Left lobe of liver (tissue), 2 donors: ENCODE data around the gene USP17L28. TPM values are rescaled to one million over a fixed set of nuclear protein-coding genes. Genes with fewer than 3 reads are reported as not detected.
"Not testable (repeated sequence)": the region's sequence is repeated elsewhere in the genome, so short reads cannot be mapped to it uniquely, and the experiment has no call there.

ENCODE experiments used
- ATAC-seq: fragments of 200-7000 bp; cut with Tn5 transposase; one replicate; pipeline ENCODE4 v1.9.1; 2020; ENCODE audit warnings: mild to moderate bottlenecking, moderate library complexity
- DNase-seq: peaks from one replicate; pipeline ENCODE4 v3.0.0-alpha.2; 2020; ENCODE audit warnings: low spot score
- total RNA-seq: library from RNA; stranded (reverse); gene quantifications from one replicate; pipeline ENCODE4 v1.2.1, GENCODE V29; 2021
- donor health status: DM: no; HTN: no; CAD: no; lungs with moderate emphysema.
- donor health status: DM: no; HTN: yes; CAD: no.

The USP17L28 gene
- not detected for total RNA-seq

DNA sequence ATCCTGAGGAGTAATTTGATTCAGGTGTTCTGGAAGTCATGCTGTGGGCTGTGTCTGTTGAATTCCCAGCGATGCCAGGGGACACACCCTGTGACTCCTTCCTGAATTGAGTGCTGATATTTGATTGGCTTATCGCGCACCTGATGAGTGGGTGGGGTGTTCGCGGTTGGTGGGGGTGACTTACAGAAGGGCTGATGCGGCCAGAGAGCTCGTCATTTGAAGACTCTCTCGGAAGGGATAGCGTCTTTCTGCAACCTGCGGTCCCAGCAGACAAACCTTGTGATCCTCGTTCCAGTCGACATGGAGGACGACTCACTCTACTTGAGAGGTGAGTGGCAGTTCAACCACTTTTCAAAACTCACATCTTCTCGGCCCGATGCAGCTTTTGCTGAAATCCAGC is at the start of gene USP17L28:
Gene USP17L28, plus strand, starts transcription at position 301 of the 400 bp plus-strand sequence. Its CDS starts 0 bp downstream, at position 301.
- not testable (repeated sequence) for ATAC-seq, DNase-seq

DNA sequence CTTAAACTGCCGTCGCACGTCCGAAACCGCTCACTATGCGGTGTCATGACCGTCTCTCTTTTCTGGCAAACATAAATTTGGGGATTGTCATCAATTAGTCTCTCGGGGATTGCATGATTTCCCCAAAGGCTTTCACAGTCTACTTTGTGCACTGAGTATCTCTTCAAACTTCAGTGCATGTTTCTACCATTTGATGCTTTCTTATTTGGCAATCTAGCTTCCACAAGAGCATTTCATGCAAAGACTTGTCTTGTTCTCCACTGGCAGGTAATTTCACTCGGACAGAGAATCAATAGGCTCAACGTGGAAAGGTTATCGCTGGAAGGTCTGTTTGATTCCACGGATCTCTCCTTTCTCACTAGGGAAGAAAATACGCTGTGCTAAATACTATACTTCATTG is 24.5 kb upstream of the USP17L28 start:
- ATAC-seq, DNase-seq: not testable (repeated sequence)

DNA sequence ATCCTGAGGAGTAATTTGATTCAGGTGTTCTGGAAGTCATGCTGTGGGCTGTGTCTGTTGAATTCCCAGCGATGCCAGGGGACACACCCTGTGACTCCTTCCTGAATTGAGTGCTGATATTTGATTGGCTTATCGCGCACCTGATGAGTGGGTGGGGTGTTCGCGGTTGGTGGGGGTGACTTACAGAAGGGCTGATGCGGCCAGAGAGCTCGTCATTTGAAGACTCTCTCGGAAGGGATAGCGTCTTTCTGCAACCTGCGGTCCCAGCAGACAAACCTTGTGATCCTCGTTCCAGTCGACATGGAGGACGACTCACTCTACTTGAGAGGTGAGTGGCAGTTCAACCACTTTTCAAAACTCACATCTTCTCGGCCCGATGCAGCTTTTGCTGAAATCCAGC is 23.8 kb upstream of the USP17L28 start, which contains the start of gene USP17L24:
Gene USP17L24, plus strand, starts transcription at position 301 of the 400 bp plus-strand sequence. Its CDS starts 0 bp downstream, at position 301.
- ATAC-seq, DNase-seq: not testable (repeated sequence)

DNA sequence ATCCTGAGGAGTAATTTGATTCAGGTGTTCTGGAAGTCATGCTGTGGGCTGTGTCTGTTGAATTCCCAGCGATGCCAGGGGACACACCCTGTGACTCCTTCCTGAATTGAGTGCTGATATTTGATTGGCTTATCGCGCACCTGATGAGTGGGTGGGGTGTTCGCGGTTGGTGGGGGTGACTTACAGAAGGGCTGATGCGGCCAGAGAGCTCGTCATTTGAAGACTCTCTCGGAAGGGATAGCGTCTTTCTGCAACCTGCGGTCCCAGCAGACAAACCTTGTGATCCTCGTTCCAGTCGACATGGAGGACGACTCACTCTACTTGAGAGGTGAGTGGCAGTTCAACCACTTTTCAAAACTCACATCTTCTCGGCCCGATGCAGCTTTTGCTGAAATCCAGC is 19.1 kb upstream of the USP17L28 start, which contains the start of gene USP17L25:
Gene USP17L25, plus strand, starts transcription at position 301 of the 400 bp plus-strand sequence. Its CDS starts 0 bp downstream, at position 301.
- ATAC-seq, DNase-seq: not testable (repeated sequence)

DNA sequence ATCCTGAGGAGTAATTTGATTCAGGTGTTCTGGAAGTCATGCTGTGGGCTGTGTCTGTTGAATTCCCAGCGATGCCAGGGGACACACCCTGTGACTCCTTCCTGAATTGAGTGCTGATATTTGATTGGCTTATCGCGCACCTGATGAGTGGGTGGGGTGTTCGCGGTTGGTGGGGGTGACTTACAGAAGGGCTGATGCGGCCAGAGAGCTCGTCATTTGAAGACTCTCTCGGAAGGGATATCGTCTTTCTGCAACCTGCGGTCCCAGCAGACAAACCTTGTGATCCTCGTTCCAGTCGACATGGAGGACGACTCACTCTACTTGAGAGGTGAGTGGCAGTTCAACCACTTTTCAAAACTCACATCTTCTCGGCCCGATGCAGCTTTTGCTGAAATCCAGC is 14.3 kb upstream of the USP17L28 start, which contains the start of gene USP17L26:
Gene USP17L26, plus strand, starts transcription at position 301 of the 400 bp plus-strand sequence. Its CDS starts 0 bp downstream, at position 301.
- DNase-seq, ATAC-seq: not testable (repeated sequence)

DNA sequence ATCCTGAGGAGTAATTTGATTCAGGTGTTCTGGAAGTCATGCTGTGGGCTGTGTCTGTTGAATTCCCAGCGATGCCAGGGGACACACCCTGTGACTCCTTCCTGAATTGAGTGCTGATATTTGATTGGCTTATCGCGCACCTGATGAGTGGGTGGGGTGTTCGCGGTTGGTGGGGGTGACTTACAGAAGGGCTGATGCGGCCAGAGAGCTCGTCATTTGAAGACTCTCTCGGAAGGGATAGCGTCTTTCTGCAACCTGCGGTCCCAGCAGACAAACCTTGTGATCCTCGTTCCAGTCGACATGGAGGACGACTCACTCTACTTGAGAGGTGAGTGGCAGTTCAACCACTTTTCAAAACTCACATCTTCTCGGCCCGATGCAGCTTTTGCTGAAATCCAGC is 9.6 kb upstream of the USP17L28 start, which contains the start of gene USP17L5:
Gene USP17L5, plus strand, starts transcription at position 301 of the 400 bp plus-strand sequence. Its CDS starts 0 bp downstream, at position 301.
- DNase-seq, ATAC-seq: not testable (repeated sequence)

- not testable (repeated sequence) for ATAC-seq
Measured at GRCh38 chr4:9343848-9344247, 4.8 kb upstream of the USP17L28 start, which contains the start of gene USP17L27. USP17L27 (plus strand) TSS chr4:9344148; CDS start chr4:9344148, 0 bp downstream.

DNA sequence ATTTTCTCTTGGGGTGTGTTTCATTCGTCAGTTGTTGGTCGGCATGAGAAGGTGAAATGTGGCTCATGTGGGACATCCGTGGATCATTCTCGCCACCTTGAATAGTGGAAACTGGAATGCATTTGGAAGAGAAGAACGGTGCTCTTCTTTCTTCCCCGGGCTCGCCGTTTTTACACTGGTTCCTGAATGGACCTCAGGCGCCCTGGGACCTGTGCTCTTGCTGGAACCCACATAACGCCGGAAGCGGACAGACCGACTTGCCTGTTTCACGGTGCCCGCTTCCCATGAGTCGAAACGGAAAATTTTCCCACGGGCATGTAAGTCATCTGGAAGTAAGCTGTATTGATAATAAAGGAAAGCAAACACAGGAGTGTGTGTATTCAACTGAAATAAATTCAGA is 2.2 kb downstream of the USP17L28 start:
- DNase-seq, ATAC-seq: not testable (repeated sequence)

More at GRCh38 chr4:9343848-9344247, 4.8 kb upstream of the USP17L28 start, which contains the start of gene USP17L27:
- DNase-seq: not testable (repeated sequence)

- not testable (repeated sequence) for DNase-seq, ATAC-seq
Measured at GRCh38 chr4:9353338-9353737, 4.6 kb downstream of the USP17L28 start, which contains the start of gene USP17L29. USP17L29 (plus strand) TSS chr4:9353638; CDS start chr4:9353638, 0 bp downstream.

DNA sequence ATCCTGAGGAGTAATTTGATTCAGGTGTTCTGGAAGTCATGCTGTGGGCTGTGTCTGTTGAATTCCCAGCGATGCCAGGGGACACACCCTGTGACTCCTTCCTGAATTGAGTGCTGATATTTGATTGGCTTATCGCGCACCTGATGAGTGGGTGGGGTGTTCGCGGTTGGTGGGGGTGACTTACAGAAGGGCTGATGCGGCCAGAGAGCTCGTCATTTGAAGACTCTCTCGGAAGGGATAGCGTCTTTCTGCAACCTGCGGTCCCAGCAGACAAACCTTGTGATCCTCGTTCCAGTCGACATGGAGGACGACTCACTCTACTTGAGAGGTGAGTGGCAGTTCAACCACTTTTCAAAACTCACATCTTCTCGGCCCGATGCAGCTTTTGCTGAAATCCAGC is 14.1 kb downstream of the USP17L28 start, which contains the start of gene USP17L30:
Gene USP17L30, plus strand, starts transcription at position 301 of the 400 bp plus-strand sequence. Its CDS starts 0 bp downstream, at position 301.
- not testable (repeated sequence) for DNase-seq, ATAC-seq

DNA sequence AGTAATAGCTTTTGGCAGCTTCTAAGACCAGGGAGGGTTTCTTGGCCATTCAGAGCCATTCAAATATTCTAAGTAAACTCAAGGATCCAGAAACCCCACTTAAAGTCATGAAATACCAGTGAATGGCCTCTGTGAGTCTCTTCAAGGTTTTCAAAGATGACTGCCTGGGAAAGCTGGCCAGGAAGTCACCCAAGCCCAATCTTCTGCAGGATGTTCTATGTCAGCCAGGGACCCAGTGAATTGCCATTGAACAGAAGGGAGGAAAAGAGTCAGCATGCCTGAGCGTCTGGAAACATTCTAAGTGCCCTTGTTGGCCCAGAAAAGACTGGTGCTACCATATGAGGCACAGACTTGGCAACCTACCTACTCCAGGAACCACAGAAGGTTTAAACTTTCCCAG is 31.2 kb downstream of the USP17L28 start:
- ATAC-seq, DNase-seq: not testable (repeated sequence)

DNA sequence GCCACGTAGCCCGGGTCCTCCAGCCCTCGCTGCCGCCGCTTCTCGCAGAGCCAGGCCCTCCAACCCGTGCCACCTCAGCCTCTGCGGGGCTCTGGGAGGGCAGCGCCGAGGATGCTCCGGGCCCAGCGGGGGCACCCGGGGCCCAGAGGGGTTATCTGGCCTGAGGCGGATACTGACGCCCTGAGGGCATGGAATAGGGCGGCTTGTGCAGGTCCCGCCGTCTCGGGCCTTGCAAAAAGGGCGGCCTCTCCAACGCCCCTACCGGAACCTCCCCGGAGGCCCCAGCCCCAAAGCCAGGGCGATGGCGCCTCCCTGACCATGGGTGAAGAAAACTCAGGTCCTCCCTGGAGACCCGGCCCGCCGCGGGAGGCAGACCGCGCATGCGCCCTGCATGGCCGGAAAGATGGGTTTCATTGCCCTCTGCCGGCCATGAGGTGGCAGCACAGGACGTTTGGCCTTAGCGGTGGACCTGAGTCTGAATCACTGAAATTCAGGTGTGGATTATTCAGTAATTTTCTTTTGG is 32.4 kb downstream of the USP17L28 start:
- not testable (repeated sequence) for ATAC-seq
- DNase-seq: peak; percentile 51

- no peak for ATAC-seq
- DNase-seq: no peak
Measured at GRCh38 chr4:9384126-9384525, 35.4 kb downstream of the USP17L28 start.

DNA sequence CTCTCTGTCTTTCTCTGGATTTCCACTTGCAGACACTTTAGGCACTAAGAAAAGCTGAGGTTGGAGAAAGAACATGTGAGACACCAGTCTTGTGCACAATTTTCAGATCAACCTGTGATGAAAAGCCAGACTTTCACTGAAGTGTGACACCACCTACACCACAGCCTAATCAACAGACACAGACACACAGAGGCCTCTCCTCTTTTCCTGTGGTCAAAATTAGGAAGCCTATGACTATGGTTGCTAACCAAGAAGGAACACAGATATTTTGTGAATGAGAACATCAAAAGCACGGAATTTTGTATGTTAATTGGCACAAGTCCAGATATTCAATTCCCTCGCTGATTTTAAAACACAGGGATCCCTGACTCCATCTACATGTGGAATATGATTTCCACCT is 40.3 kb downstream of the USP17L28 start:
- ATAC-seq: not testable (repeated sequence)

More for the DNA sequence above, 40.3 kb downstream of the USP17L28 start:
- not testable (repeated sequence) for DNase-seq

Other genes starting within 250 kb of the USP17L28 start
- gene FAM90A26, start 178.5 kb upstream of the USP17L28 start, total RNA-seq: not detected
- not detected for gene USP17L10, start 138.2 kb upstream of the USP17L28 start, total RNA-seq
- not detected for gene USP17L11, start 133.5 kb upstream of the USP17L28 start, total RNA-seq
- gene USP17L12, start 128.7 kb upstream of the USP17L28 start, total RNA-seq: not detected
- gene USP17L13, start 124.0 kb upstream of the USP17L28 start, total RNA-seq: not detected
- not detected for gene USP17L15, start 114.5 kb upstream of the USP17L28 start, total RNA-seq
- not detected for gene USP17L17, start 105.0 kb upstream of the USP17L28 start, total RNA-seq
- not detected for gene USP17L18, start 100.3 kb upstream of the USP17L28 start, total RNA-seq
- not detected for gene USP17L19, start 95.5 kb upstream of the USP17L28 start, total RNA-seq
- not detected for gene USP17L20, start 90.8 kb upstream of the USP17L28 start, total RNA-seq
- gene USP17L21, start 86.0 kb upstream of the USP17L28 start, total RNA-seq: not detected
- not detected for gene USP17L22, start 81.3 kb upstream of the USP17L28 start, total RNA-seq
- gene USP17L24, start 23.7 kb upstream of the USP17L28 start, total RNA-seq: not detected
- gene USP17L25, start 19.0 kb upstream of the USP17L28 start, total RNA-seq: not detected
- gene USP17L26, start 14.2 kb upstream of the USP17L28 start, total RNA-seq: not detected
- not detected for gene USP17L5, start 9.5 kb upstream of the USP17L28 start, total RNA-seq
- gene USP17L27, start 4.7 kb upstream of the USP17L28 start, total RNA-seq: not detected
- gene USP17L29, start 4.7 kb downstream of the USP17L28 start, total RNA-seq: not detected
- gene USP17L30, start 14.2 kb downstream of the USP17L28 start, total RNA-seq: not detected
- gene DEFB131A, start 95.5 kb downstream of the USP17L28 start, total RNA-seq: not detected